B cell (primary cell): Measurements from ENCODE around the gene TBL1XR1.

ENCODE experiments used
- CTCF ChIP-seq: fragments of 200-600 bp; IDR thresholded peaks from one replicate; pipeline ENCODE4 v1.8.0; 2022; ENCODE audit warnings: antibody characterized with exemption, mild to moderate bottlenecking
- EZH2 ChIP-seq: IDR thresholded peaks from 2 replicates; pipeline ENCODE4 v1.6.1; 2012; ENCODE audit warnings: borderline replicate concordance, low read depth, mild to moderate bottlenecking, moderate library complexity, low read length; ENCODE audit not compliant: insufficient read depth, poor library complexity, severe bottlenecking

- peak; percentile 85 for TF ChIP-seq CTCF
- TF ChIP-seq EZH2: no peak
Measured at GRCh38 chr3:177050501-177051237, 146.6 kb downstream of the TBL1XR1 start.
